Cardiac fibroblast (primary cell): Measurements from ENCODE around the gene LYPD6B.

ENCODE experiments used
- DNase-seq, 2 donors: peaks; one replicate each; pipeline versions ENCODE4 v3.0.0 to v3.0.0-alpha.2; 2010; ENCODE audit warnings: low read depth in 2 of 2
- H3K4me3 ChIP-seq, 2 donors: replicated peaks in 1 of 2; 1 replicate in 1 of 2; 2 replicates in 1 of 2; pipeline ENCODE4 v1.5.1; 2011; ENCODE audit warnings: low read depth in 2 of 2, low read length in 2 of 2, mild to moderate bottlenecking in 2 of 2, moderate library complexity in 1 of 2
- CTCF ChIP-seq: IDR thresholded peaks from one replicate; pipeline ENCODE4 v1.5.1; 2011; ENCODE audit warnings: low read depth, mild to moderate bottlenecking, low read length, inconsistent platforms

Gene LYPD6B

GRCh38 chr2:148996805-148997204 lies 41.7 kb upstream of the LYPD6B start:
- H3K4me3 ChIP-seq = no peak overlapping the region
- TF ChIP-seq CTCF = no peak
- no peak for DNase-seq

- H3K4me3 ChIP-seq = no peak overlapping the region
- DNase-seq = no peak
- TF ChIP-seq CTCF = no peak
These were observed 40.2 kb upstream of the LYPD6B start for GRCh38 chr2:148998165-148998830.

- H3K4me3 ChIP-seq = no peak overlapping the region
- no peak for TF ChIP-seq CTCF
These were observed 39.7 kb upstream of the LYPD6B start for GRCh38 chr2:148998831-148999200.

GRCh38 chr2:148999451-148999921 lies 39.0 kb upstream of the LYPD6B start:
- TF ChIP-seq CTCF = no peak
- H3K4me3 ChIP-seq = no peak overlapping the region
- DNase-seq = no peak

More at GRCh38 chr2:148998831-148999200, 39.7 kb upstream of the LYPD6B start:
- DNase-seq = no peak

- no peak for TF ChIP-seq CTCF
- DNase-seq = no peak
- no peak overlapping the region for H3K4me3 ChIP-seq
These were observed 38.2 kb upstream of the LYPD6B start for GRCh38 chr2:149000158-149000938.

GRCh38 chr2:149001496-149001895 lies 37.0 kb upstream of the LYPD6B start:
- no peak for DNase-seq
- TF ChIP-seq CTCF = no peak
- H3K4me3 ChIP-seq = no peak overlapping the region
